ENCODE data around the gene CORO2B. TPM values are rescaled to one million over a fixed set of nuclear protein-coding genes. Genes with fewer than 3 reads are reported as not detected.

Gene CORO2B
- total RNA-seq, 5 donors from 2014 or later (not counting 1 experiment from before 2014, with no cell fraction given) = 0.06 to 0.39 (median 0.09) TPM; not detected in 2

DNA sequence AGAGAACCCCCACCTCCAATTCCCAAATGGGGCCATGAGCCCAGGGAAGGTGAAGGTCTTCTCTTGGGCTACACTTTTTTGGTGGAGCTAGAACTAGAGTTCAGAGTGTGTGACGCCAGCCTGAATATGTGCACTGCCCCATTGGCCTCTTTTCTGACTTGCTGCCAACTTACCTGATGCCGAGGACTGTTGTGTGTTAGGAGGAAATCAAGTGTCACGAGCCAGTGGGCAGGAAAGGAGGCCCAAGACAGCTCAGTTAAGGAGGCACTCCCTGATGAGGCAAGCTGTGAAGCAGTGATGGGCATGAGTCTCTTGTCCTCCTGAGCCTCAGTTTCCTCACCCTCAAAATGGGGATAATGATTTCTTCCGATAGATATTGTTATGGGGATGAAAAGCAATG, 134.1 kb downstream of the CORO2B start:
- no peaks in the 10 kb centered on the region for H3K4me1 Mint-ChIP-seq
- Histone ChIP-seq H3K4me1 (ENCODE audit: control insufficient read depth in 1 of 2, extremely low read depth in 1 of 2, insufficient read depth in 2 of 2, low read length in 2 of 2) (no peaks in the 10 kb centered on the region), H3K27me3 (replicated peaks in 1 of 2; ENCODE audit: control insufficient read depth in 2 of 2, extremely low read depth in 1 of 2, insufficient read depth in 2 of 2, low read length in 1 of 2) (peaks cover 0 to 39% of the 10 kb centered on the region in 2 experiments), H3K27ac (ENCODE audit: low read length) (no peak overlapping the region), H3K4me3 (ENCODE audit: control insufficient read depth in 1 of 2, extremely low read depth in 1 of 2, low read length in 1 of 2) (no peak overlapping the region), H3K36me3 (ENCODE audit: control insufficient read depth in 2 of 2, extremely low read depth in 1 of 2, insufficient read depth in 1 of 2, low read length in 1 of 2) (no peaks in the 10 kb centered on the region), H3K9me3 (no peaks in the 10 kb centered on the region)
- POLR2A ChIA-PET = no interaction called here
- no peak overlapping the region for H3K27ac Mint-ChIP-seq
- CTCF ChIA-PET = no interaction called here
- DNase-seq (no peak), ATAC-seq (replicated peaks in 1 of 4) (no peak)
- peaks cover 15 to 28% of the 10 kb centered on the region in 2 donors for H3K27me3 Mint-ChIP-seq
- H3K9me3 Mint-ChIP-seq = no peaks in the 10 kb centered on the region
- H3K4me3 Mint-ChIP-seq = no peak overlapping the region
- H3K36me3 Mint-ChIP-seq = no peaks in the 10 kb centered on the region
- WGBS (ENCODE audit: insufficient coverage) = 56% methylated on average over 3 of the region's 4 CpGs

DNA sequence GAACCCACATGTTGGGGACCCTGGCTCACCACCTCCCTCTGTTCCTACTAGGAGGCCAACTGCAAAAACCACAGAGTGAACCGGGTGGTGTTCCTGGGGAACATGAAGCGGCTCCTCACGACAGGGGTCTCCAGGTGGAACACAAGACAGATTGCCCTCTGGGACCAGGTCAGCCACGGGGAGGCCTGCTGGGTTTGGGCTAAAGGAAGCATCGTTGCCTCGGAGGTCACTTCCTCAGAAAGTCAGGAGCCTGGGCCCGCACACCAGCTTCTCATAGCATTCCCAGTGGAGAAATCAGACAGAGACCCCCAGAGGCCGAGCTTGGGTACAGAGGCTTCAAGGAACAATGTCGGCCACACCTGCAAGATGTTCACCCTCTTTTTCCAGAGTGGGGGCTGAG, 135.1 kb downstream of the CORO2B start:
- H3K27me3 ChIP-seq (replicated peaks in 1 of 2; ENCODE audit: control insufficient read depth in 2 of 2, extremely low read depth in 1 of 2, insufficient read depth in 2 of 2, low read length in 1 of 2) = peaks cover 0 to 44% of the 10 kb centered on the region in 2 experiments
- CTCF ChIA-PET = no interaction called here
- no peak overlapping the region for H3K27ac ChIP-seq (ENCODE audit: low read length)
- Mint-ChIP-seq H3K4me3 (no peak overlapping the region), H3K36me3 (no peaks in the 10 kb centered on the region), H3K4me1 (no peaks in the 10 kb centered on the region), H3K27me3 (peaks cover 15 to 25% of the 10 kb centered on the region in 2 donors), H3K9me3 (no peaks in the 10 kb centered on the region), H3K27ac (no peak overlapping the region)
- no peak overlapping the region for H3K4me3 ChIP-seq (ENCODE audit: control insufficient read depth in 1 of 2, extremely low read depth in 1 of 2, low read length in 1 of 2)
- H3K9me3 ChIP-seq = no peaks in the 10 kb centered on the region
- POLR2A ChIA-PET = no interaction called here
- 72% methylated on average over 7 of the region's 9 CpGs for WGBS (ENCODE audit: insufficient coverage)
- DNase-seq (no peak), ATAC-seq (replicated peaks in 1 of 4) (no peak)
- no peaks in the 10 kb centered on the region for H3K4me1 ChIP-seq (ENCODE audit: control insufficient read depth in 1 of 2, extremely low read depth in 1 of 2, insufficient read depth in 2 of 2, low read length in 2 of 2)
- H3K36me3 ChIP-seq (ENCODE audit: control insufficient read depth in 2 of 2, extremely low read depth in 1 of 2, insufficient read depth in 1 of 2, low read length in 1 of 2) = no peaks in the 10 kb centered on the region

DNA sequence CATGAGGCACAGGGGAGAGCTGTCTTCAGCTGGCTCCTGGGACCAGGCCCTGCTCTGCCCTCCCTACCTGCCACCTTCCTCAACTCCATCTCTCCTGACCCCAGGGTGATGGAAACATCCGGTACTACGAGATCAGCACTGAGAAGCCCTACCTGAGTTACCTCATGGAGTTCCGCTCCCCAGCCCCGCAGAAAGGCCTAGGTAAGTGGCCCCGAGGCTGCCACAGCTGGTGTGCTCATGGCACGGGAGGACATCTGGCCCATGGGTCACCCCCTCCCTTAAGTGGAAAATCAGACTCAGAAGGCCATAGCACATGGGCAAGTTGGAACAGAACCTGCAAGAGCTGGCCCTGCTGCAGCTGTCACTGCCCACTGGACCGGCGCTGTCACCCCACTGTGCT, 136.3 kb downstream of the CORO2B start:
- POLR2A ChIA-PET = no interaction called here
- Histone ChIP-seq H3K9me3 (no peaks in the 10 kb centered on the region), H3K4me1 (ENCODE audit: control insufficient read depth in 1 of 2, extremely low read depth in 1 of 2, insufficient read depth in 2 of 2, low read length in 2 of 2) (no peaks in the 10 kb centered on the region), H3K36me3 (ENCODE audit: control insufficient read depth in 2 of 2, extremely low read depth in 1 of 2, insufficient read depth in 1 of 2, low read length in 1 of 2) (no peaks in the 10 kb centered on the region), H3K4me3 (ENCODE audit: control insufficient read depth in 1 of 2, extremely low read depth in 1 of 2, low read length in 1 of 2) (no peak overlapping the region), H3K27ac (ENCODE audit: low read length) (no peak overlapping the region), H3K27me3 (replicated peaks in 1 of 2; ENCODE audit: control insufficient read depth in 2 of 2, extremely low read depth in 1 of 2, insufficient read depth in 2 of 2, low read length in 1 of 2) (peaks cover 0 to 44% of the 10 kb centered on the region in 2 experiments)
- H3K9me3 Mint-ChIP-seq = no peaks in the 10 kb centered on the region
- H3K4me3 Mint-ChIP-seq = no peak overlapping the region
- H3K27me3 Mint-ChIP-seq = peaks cover 15 to 25% of the 10 kb centered on the region in 2 donors
- DNase-seq (no peak), ATAC-seq (replicated peaks in 1 of 4) (no peak)
- H3K4me1 Mint-ChIP-seq = no peaks in the 10 kb centered on the region
- no peak overlapping the region for H3K27ac Mint-ChIP-seq
- CTCF ChIA-PET = no interaction called here
- 81% methylated on average over 8 of the region's 8 CpGs for WGBS (ENCODE audit: insufficient coverage)
- H3K36me3 Mint-ChIP-seq = no peaks in the 10 kb centered on the region

DNA sequence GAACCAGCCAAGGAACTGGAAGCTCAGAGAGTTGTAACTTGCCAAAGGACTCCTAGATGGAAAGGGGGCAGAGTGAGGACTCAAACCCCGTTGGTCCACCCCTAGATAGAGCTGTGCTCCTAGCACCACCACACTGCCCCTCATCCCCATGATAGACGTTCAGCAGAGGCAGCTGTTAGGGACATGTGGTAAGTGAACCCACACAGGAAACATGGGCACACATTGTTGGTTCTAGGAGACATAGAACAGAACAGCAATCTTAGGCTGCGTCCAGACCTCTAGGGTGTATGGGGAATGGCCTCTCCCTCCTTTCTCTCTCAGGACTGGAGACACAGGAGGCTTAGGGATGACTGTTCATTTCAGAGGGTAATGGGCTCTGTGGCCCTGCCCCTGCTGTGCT, 139.2 kb downstream of the CORO2B start:
- ChIA-PET CTCF (interaction anchor here in 1 of 2 donors (0.8 kb wide), 1 partner anchor 32 kb away, joined by 3 read pairs; no protein-coding TSS in a partner anchor), POLR2A (no interaction called here)
- H3K36me3 ChIP-seq (ENCODE audit: control insufficient read depth in 2 of 2, extremely low read depth in 1 of 2, insufficient read depth in 1 of 2, low read length in 1 of 2) = no peaks in the 10 kb centered on the region
- no peak for ATAC-seq (replicated peaks in 1 of 4)
- H3K4me1 Mint-ChIP-seq = no peaks in the 10 kb centered on the region
- no peak for DNase-seq
- no peaks in the 10 kb centered on the region for H3K4me1 ChIP-seq (ENCODE audit: control insufficient read depth in 1 of 2, extremely low read depth in 1 of 2, insufficient read depth in 2 of 2, low read length in 2 of 2)
- no CpG with 5 or more reads among the region's 3 CpGs for WGBS (ENCODE audit: insufficient coverage)
- H3K27me3 Mint-ChIP-seq = peaks cover 22 to 25% of the 10 kb centered on the region in 2 donors
- H3K27me3 ChIP-seq (replicated peaks in 1 of 2; ENCODE audit: control insufficient read depth in 2 of 2, extremely low read depth in 1 of 2, insufficient read depth in 2 of 2, low read length in 1 of 2) = peaks cover 0 to 26% of the 10 kb centered on the region in 2 experiments
- no peaks in the 10 kb centered on the region for H3K9me3 Mint-ChIP-seq
- no peak overlapping the region for H3K4me3 Mint-ChIP-seq
- H3K36me3 Mint-ChIP-seq = no peaks in the 10 kb centered on the region
- H3K9me3 ChIP-seq = no peaks in the 10 kb centered on the region
- no peak overlapping the region for H3K27ac Mint-ChIP-seq
- H3K4me3 ChIP-seq (ENCODE audit: control insufficient read depth in 1 of 2, extremely low read depth in 1 of 2, low read length in 1 of 2) = no peak overlapping the region
- no peak overlapping the region for H3K27ac ChIP-seq (ENCODE audit: low read length)

DNA sequence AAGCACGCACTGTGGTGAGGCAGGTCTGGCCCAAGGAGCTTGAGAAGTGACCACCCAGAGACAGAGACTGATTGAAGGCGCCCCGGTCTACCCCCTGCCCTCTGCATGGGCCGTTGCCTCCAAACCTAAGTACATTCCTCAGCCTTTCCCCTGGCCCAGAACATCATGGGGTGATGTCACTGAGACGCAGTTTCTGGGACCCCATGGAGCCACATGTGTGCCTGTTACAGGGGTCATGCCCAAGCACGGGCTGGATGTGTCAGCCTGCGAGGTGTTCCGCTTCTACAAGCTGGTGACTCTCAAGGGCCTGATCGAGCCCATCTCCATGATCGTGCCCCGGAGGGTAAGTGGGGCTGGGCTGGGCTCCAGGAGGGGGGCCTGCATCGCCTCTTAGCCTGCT, 139.7 kb downstream of the CORO2B start:
- Histone ChIP-seq H3K9me3 (no peaks in the 10 kb centered on the region), H3K4me1 (ENCODE audit: control insufficient read depth in 1 of 2, extremely low read depth in 1 of 2, insufficient read depth in 2 of 2, low read length in 2 of 2) (no peaks in the 10 kb centered on the region), H3K36me3 (ENCODE audit: control insufficient read depth in 2 of 2, extremely low read depth in 1 of 2, insufficient read depth in 1 of 2, low read length in 1 of 2) (no peaks in the 10 kb centered on the region), H3K27me3 (replicated peaks in 1 of 2; ENCODE audit: control insufficient read depth in 2 of 2, extremely low read depth in 1 of 2, insufficient read depth in 2 of 2, low read length in 1 of 2) (peaks cover 0 to 26% of the 10 kb centered on the region in 2 experiments), H3K27ac (ENCODE audit: low read length) (no peak overlapping the region), H3K4me3 (ENCODE audit: control insufficient read depth in 1 of 2, extremely low read depth in 1 of 2, low read length in 1 of 2) (no peak overlapping the region)
- no peaks in the 10 kb centered on the region for H3K4me1 Mint-ChIP-seq
- no peak for ATAC-seq (replicated peaks in 1 of 4)
- no peak overlapping the region for H3K27ac Mint-ChIP-seq
- no peak for DNase-seq
- H3K27me3 Mint-ChIP-seq = peaks cover 22 to 25% of the 10 kb centered on the region in 2 donors
- ChIA-PET CTCF (interaction anchor here in 1 of 2 donors (0.8 kb wide), 1 partner anchor 32 kb away, joined by 3 read pairs; no protein-coding TSS in a partner anchor), POLR2A (no interaction called here)
- no peaks in the 10 kb centered on the region for H3K9me3 Mint-ChIP-seq
- 87% methylated on average over 10 of the region's 12 CpGs for WGBS (ENCODE audit: insufficient coverage)
- no peaks in the 10 kb centered on the region for H3K36me3 Mint-ChIP-seq
- no peak overlapping the region for H3K4me3 Mint-ChIP-seq

DNA sequence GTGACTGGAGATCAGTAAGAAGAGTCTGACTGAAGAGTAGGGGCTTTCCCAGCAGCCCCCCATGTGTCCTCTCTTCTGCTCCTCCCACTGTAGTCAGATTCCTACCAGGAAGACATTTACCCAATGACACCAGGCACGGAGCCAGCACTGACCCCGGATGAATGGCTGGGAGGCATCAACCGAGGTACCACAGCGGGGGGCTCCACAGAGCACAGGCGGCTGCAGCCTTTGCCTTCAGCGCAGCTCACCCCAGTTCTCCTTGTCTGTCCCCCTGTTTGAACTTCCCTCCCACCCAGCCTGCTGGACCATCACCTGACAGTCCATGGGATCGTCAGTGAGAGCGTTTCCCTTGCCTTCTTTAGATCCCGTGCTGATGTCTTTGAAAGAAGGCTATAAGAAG, 140.3 kb downstream of the CORO2B start:
- Mint-ChIP-seq H3K27ac (no peak overlapping the region), H3K9me3 (no peaks in the 10 kb centered on the region), H3K4me1 (no peaks in the 10 kb centered on the region), H3K4me3 (no peak overlapping the region), H3K27me3 (peaks cover 21 to 22% of the 10 kb centered on the region in 2 donors), H3K36me3 (no peaks in the 10 kb centered on the region)
- ATAC-seq (replicated peaks in 1 of 4) (no peak), DNase-seq (no peak)
- ChIA-PET CTCF (no interaction called here), POLR2A (no interaction called here)
- 81% methylated on average over 5 of the region's 9 CpGs for WGBS (ENCODE audit: insufficient coverage)
- Histone ChIP-seq H3K27me3 (replicated peaks in 1 of 2; ENCODE audit: control insufficient read depth in 2 of 2, extremely low read depth in 1 of 2, insufficient read depth in 2 of 2, low read length in 1 of 2) (peaks cover 0 to 24% of the 10 kb centered on the region in 2 experiments), H3K36me3 (ENCODE audit: control insufficient read depth in 2 of 2, extremely low read depth in 1 of 2, insufficient read depth in 1 of 2, low read length in 1 of 2) (no peaks in the 10 kb centered on the region), H3K9me3 (no peaks in the 10 kb centered on the region), H3K4me1 (ENCODE audit: control insufficient read depth in 1 of 2, extremely low read depth in 1 of 2, insufficient read depth in 2 of 2, low read length in 2 of 2) (no peaks in the 10 kb centered on the region), H3K27ac (ENCODE audit: low read length) (no peak overlapping the region), H3K4me3 (ENCODE audit: control insufficient read depth in 1 of 2, extremely low read depth in 1 of 2, low read length in 1 of 2) (no peak overlapping the region)

DNA sequence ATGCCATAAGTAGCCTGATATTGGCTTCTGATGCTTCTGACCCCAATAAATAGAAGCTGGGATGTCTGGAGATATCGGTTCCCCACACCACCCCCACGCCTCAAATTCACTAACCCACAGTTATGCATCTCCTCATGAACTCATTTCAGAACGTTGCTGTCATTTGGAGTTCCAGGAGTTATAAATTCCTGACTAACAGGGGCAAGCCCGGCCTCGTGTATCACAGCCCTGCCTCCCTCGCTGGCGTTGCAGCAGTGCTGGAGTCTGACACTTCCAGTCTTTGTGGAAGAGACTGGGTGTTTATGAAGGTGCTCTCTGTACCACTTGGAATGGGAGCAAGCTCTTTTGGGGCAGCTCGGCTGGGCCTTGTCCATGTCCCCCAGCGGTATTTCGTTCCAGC, 140.9 kb downstream of the CORO2B start:
- Histone ChIP-seq H3K27me3 (replicated peaks in 1 of 2; ENCODE audit: control insufficient read depth in 2 of 2, extremely low read depth in 1 of 2, insufficient read depth in 2 of 2, low read length in 1 of 2) (peaks cover 0 to 18% of the 10 kb centered on the region in 2 experiments), H3K9me3 (no peaks in the 10 kb centered on the region), H3K4me1 (ENCODE audit: control insufficient read depth in 1 of 2, extremely low read depth in 1 of 2, insufficient read depth in 2 of 2, low read length in 2 of 2) (no peaks in the 10 kb centered on the region), H3K27ac (ENCODE audit: low read length) (no peak overlapping the region), H3K4me3 (ENCODE audit: control insufficient read depth in 1 of 2, extremely low read depth in 1 of 2, low read length in 1 of 2) (no peak overlapping the region), H3K36me3 (ENCODE audit: control insufficient read depth in 2 of 2, extremely low read depth in 1 of 2, insufficient read depth in 1 of 2, low read length in 1 of 2) (no peaks in the 10 kb centered on the region)
- DNase-seq (no peak), ATAC-seq (replicated peaks in 1 of 4) (no peak)
- H3K4me3 Mint-ChIP-seq = no peak overlapping the region
- CTCF ChIA-PET = interaction anchor here in 1 of 2 donors (0.5 kb wide), 1 partner anchor 66 kb away, joined by 3 read pairs; no protein-coding TSS in a partner anchor
- no peaks in the 10 kb centered on the region for H3K36me3 Mint-ChIP-seq
- POLR2A ChIA-PET = no interaction called here
- 67% methylated on average over 6 of the region's 10 CpGs for WGBS (ENCODE audit: insufficient coverage)
- H3K4me1 Mint-ChIP-seq = no peaks in the 10 kb centered on the region
- peaks cover 20 to 22% of the 10 kb centered on the region in 2 donors for H3K27me3 Mint-ChIP-seq
- H3K27ac Mint-ChIP-seq = no peak overlapping the region
- H3K9me3 Mint-ChIP-seq = no peaks in the 10 kb centered on the region
